ENCODE data around the gene BMPR2.
"Not testable (repeated sequence)": the region's sequence is repeated elsewhere in the genome, so short reads cannot be mapped to it uniquely, and the experiment has no call there.

Gene BMPR2

DNA sequence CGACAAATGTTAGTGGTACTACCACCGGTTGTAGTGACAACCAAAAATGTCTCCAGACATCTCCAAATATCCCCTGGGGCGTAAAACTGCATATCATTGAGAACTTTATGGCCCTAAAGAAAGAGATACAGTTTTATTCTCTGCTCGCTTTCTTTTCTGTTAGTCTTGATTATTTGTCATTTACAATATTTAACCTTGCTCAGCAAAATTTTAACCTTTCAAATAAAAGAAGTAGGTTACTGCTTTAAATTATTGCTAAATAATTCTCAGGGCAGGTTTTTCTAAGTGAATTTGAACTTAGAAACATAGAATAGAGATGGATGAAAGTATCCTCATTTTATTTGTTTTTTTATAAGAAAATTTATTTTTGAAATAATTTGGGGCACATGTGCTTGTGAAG is 67.9 kb downstream of the BMPR2 start:
- DNase-seq (ENCODE audit: extremely low read depth in 1 of 2, low read depth in 1 of 2), result no peak

DNA sequence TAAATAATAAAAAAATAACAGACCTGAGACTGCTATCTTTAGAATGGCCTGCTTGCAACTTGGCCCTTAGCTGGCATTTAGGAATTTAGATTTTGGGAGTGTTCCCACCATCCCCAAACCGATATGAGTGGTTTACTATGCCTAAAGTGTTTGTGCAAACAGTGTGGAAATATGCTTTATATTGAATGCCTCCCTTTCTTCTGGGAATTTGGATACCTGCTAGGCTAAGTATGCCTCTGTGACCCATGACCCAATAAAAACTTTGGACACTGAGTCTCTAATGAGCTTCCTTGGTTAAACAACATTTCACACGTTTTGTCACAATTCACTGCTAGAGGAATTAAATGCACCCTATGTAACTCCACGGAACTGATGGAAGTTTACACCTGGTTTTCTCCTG is 73.2 kb downstream of the BMPR2 start:
- DNase-seq (ENCODE audit: extremely low read depth in 1 of 2, low read depth in 1 of 2), result no peak

DNA sequence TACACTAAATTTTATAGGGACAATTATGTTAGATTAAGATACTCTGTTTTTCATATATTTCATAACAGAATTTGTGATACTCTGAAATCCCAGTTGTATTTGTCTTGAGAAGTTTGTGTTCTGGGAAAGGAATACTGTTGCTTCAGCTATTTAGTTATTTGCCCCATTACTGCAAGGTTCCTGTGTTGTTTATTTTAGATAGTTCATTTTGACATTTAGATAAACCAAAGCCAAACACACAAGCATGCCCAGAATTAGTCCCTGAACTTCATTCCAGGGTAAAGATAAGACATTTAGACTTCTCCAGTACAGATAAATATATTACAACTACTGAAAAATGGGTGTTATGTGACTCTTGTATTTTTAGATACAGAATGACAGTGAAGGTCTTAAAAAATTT is 74.7 kb downstream of the BMPR2 start:
- no peak for DNase-seq (ENCODE audit: extremely low read depth in 1 of 2, low read depth in 1 of 2)

DNA sequence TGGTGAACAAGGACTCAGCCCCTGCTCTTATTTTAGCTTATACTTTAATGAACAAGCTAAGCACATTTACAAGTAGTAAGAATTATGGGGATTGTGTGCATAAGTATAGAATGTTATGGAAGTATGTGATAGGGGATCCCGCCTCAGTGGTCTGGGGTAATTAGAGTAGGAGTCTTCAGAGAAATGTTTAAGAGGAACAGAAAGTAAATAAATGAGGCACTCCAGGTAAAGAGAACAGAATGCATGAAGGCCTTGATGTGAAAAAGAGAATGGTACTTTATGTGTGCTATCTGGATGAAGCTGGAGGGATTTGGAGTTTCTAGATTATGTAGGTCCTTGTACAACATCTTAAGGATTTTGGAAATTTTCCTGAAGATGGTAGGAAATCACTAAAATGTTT is 76.6 kb downstream of the BMPR2 start:
- no peak for DNase-seq (ENCODE audit: extremely low read depth in 1 of 2, low read depth in 1 of 2)

DNA sequence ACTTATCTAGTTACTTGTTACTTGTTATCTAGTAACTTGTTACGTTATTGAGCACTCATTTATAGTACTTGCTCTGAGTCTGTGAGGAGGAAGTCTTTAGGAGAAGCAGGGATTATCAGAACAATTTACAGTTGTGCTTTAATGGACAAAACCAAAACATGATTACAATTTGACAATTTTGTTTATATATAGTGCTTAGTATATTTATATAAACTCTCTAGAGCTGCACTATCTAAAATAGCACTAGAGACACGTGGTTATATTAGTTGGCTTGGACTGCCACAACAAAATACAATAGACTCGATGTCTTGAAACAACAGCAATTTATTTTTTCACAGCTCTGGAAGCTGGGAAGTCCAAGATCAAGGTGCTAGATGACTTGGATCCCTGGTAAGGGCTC is 78.4 kb downstream of the BMPR2 start:
- no peak for DNase-seq (ENCODE audit: extremely low read depth in 1 of 2, low read depth in 1 of 2)

DNA sequence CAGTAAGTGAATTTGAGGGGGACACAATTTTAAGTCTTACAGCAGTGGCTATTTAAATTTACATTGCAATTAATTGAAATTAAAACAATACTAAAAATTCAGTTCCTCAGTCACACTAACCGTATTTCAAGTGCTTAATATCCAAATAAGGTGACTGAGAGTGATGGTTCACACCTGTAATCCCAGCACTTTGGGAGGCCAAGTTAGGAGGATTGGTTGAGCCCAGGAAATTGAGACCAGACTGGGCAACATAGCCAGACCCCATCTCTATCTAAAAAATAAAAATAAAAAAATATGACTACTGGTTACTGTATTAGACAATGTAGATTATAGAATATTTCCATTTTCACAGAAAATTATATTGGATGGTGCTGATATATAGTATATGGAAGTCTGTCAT is 79.0 kb downstream of the BMPR2 start:
- DNase-seq (ENCODE audit: extremely low read depth in 1 of 2, low read depth in 1 of 2), result no peak

DNA sequence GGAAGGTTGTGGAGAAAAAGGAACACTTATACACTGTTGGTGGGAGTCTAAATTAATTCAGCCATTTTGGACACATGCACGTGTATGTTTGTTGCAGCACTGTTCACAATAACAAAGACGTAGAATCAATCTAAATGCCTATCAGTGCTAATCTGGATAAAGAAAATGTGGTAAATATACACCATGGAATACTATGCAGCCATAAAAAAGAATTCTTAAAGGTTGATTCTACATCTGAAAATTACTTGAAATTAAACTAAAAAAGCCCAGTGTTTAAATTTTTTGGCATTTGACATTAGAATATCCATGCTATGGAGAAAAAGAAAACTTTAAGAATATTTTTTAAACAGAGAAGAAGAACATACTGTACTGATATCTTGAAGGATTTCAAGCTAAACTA is 84.0 kb downstream of the BMPR2 start:
- DNase-seq (ENCODE audit: extremely low read depth in 1 of 2, low read depth in 1 of 2), result no peak

DNA sequence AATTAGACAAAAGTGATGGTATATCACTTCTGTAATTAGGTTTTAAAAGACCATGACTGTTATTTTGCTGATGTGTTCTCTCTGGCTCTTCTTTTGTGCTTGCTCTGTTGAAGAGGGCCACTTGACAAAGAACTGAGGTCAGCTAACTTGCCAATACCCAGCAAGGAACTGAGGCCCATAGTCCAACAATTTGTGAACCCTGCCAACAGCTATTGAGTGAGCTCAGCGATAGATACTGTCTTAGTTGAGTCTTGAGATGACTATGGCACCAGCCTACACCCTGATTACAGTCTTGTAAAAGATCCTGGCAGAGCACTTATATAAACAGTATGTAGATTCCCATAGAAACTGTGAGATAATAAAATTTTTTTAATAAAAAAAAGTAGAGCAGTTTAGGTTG is 103.0 kb downstream of the BMPR2 start:
- no peak for DNase-seq (ENCODE audit: extremely low read depth in 1 of 2, low read depth in 1 of 2)

DNA sequence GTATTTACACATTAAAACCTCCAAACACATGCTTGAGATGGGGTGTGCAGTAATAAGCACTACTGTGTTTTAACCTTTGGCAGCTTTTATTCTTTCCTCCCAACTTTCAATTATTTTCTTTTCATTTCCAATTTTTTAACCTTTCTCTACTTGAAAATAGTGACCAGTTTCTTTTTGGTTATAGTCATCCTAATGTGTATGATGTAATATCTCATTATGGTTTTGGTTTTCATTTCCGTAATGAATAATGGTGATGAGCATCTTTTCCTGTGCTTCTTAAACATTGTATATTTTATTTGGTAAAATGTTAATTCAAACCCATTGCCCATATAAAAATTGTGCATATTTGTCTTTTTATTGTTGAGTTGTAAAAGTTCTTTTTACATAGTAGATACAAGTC is 103.5 kb downstream of the BMPR2 start:
- DNase-seq (ENCODE audit: extremely low read depth in 1 of 2, low read depth in 1 of 2), result no peak

DNA sequence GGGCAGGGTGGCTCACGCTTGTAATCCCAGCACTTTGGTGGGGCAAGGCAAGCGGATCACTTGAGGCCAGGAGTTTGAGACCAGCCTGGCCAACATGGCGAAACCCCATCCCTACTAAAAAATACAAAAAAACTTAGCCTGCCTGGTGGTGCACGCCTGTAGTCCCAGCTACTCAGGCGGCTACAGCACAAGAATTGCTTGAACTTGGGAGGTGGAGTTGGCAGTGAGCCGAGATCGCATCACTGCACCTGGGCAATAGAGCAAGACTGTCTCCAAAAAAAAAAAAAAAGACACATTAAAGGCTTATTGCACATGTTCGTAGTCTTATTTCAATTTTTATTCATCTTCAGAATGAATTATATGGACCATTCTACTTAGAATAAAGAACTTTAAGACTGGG is 110.2 kb downstream of the BMPR2 start:
- no peak for DNase-seq (ENCODE audit: extremely low read depth in 1 of 2, low read depth in 1 of 2)

DNA sequence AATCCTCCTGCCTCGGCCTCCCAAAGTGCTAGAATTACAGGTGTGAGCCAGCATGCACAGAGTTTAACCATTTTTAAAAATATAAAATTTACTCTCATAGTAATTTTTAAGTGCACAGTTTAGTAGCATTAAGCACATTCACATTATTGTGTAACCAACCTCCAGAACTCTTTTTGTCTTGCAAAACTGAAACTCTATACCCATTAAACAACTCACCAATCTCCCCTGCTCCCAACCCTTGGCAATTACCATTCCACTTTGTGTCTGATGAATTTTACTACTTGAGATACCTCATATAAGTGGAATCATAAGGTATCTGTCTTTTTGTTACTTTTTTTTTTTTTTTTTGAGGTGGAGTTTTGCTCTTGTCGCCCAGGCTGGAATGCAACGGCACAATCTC is 112.5 kb downstream of the BMPR2 start:
- DNase-seq (ENCODE audit: extremely low read depth in 1 of 2, low read depth in 1 of 2), result no peak

DNA sequence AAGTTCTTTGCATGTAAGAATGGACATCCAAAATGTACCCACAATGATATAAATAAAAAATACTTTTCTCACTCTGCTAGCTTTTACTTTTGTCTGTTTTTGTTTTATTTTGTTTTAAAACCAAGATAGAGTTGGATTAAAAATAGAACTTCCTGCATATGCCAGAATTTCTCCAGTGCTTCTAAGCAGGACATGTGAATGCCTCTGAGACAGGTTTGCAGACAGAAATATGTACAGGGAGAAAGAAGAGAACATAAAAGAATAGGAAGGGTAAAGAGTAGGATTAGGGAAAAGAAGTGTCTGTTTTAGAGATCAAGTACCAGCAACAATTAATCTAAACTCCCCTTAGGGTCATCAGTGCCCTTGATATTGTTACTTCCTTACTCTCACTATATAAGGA is 114.4 kb downstream of the BMPR2 start:
- DNase-seq (ENCODE audit: extremely low read depth in 1 of 2, low read depth in 1 of 2), result no peak

DNA sequence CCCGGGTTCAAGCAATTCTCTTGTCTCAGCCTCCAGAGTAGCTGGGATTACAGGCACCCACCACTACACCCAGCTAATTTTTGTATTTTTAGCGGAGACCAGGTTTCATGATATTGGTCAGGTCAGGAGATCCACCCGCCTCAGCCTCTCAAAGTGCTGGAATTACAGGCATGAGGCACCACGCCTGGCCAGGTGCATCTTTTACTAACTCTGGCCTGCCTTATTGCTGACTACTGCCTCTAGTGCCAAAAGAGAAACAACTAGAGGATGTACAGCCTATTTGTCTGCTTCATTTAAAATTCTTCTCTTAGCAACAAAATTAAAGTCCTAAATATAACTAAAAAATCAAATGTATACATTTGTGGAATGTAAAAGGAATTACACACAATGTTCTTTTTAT is 115.4 kb downstream of the BMPR2 start:
- DNase-seq (ENCODE audit: extremely low read depth in 1 of 2, low read depth in 1 of 2), result no peak

DNA sequence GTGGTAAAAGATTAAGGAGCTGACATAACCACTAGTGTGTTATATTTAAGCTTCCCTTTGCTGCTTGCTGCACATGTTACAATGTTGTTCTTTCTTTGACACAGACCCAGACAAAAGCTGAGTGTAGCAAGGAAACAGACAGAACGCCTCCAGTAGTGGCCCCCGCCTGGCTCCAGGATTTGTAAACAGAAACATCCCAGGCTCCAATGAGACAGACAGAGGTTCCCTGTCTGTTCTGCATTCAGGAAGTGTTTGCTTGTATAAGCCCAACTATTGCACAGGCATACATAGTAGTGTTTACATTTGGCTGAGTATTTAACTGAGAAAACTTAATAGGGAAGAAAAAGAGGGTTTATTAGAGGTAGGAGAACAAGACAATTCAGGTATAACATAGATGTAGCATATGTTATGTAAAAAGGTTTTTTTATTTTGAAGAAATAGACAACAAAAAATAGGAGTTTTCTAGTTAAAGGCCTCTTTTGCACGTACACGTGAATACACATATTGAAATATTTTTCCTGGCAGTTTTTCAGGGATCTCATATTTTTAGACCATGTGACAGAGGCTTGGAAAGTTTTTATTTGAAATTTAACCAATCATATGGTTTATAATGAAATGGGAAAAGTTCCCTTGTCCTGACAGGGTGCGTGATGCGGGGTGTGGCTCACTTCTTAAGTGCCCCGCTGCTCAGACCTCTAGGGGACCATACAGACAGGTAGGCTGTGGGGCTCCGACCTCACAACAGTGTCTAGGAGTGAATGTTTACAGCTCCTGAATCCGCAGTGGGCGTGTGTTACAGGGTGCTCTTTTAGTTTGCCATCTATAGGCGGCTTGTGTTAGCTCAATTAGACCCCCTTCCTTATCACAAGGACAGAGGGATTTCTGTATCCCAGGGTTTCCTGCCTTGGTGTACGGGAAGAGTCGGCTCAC is 118.4 kb downstream of the BMPR2 start:
- no peak for DNase-seq (ENCODE audit: extremely low read depth in 1 of 2, low read depth in 1 of 2)

DNA sequence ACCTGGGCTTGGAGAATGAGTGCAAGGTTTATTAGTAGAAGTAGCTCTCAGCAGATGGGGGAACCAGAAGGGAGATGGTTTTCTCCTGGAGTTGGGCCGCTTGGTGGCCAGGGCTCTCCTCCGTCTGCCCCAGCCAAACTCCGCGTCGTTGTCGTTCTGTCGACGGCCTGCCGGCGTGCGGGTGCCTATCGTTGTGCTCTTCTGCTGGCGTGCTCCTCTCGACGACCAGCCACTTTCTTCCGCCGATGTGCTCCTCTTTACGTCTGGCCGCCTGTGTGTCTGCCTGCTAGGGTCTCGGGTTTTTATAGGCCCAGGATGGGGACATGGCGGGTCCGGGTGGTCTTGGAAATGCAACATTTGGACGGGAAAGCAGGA is 119.1 kb downstream of the BMPR2 start:
- DNase-seq (ENCODE audit: extremely low read depth in 1 of 2, low read depth in 1 of 2), result no peak

DNA sequence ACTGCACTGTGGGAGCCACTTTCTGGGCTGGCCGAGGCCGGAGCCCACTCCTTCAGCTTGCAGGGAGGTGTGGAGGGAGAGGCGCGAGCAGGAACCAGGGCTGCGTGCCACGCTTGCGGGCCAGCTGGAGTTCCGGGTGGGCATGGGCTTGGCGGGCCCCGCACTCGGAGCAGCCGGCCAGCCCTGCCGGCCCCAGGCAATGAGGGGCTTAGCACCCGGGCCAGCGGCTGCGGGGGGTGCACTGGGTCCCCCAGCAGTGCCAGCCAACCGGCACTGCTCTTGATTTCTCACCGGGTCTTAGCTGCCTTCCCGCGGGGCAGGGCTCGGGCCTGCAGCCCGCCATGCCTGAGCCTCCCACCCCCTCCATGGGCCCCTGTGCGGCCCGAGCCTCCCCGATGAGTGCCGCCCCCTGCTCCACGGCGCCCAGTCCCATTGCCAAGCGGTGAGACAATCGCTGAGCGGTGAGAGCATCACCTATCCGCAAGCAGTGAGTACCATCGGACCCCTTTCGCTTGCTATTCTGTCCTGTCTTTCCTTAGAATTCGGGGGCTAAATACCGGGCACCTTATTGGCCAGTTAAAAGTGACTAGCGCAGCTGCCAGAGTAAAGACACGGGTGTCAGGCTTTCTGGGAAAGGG is 120.8 kb downstream of the BMPR2 start:
- not testable (repeated sequence) for DNase-seq (ENCODE audit: extremely low read depth in 1 of 2, low read depth in 1 of 2)

DNA sequence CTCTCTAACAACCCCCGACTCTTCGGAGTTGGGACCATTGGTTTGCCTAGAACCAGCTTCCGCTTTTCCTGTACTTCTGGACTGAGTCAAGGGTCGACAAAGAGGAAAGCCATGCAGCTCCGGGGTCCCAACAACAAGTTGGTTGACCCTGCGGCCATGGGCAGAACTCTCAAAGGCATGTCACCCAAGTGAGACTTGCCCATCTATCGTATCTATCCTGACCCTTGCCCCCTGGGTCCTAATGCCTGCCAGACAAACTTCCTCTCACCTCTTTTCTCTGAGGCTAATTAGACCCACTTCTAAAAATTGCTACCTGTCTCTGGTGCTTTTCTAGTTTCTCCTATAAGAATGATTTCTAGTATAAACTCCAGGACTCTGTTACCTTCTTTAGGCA is 121.3 kb downstream of the BMPR2 start:
- not testable (repeated sequence) for DNase-seq (ENCODE audit: extremely low read depth in 1 of 2, low read depth in 1 of 2)

DNA sequence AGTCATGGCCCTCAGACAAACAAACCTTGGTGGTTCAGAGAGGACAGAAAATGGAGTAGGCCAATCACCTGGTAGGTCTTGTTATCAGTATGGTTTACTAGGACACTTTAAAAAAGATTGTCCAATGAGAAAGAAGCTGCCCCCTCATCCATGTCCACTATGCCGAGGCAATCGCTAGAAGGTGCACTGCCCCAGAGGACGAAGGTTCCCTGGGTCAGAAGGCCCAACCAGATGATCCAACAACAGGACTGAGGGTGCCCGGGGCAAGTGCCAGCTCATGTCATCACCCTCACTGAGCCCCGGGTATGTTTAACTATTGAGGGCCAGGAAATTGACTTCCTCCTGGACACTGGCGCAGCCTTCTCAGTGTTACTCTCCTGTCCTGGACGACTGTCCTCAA is 123.7 kb downstream of the BMPR2 start:
- not testable (repeated sequence) for DNase-seq (ENCODE audit: extremely low read depth in 1 of 2, low read depth in 1 of 2)

DNA sequence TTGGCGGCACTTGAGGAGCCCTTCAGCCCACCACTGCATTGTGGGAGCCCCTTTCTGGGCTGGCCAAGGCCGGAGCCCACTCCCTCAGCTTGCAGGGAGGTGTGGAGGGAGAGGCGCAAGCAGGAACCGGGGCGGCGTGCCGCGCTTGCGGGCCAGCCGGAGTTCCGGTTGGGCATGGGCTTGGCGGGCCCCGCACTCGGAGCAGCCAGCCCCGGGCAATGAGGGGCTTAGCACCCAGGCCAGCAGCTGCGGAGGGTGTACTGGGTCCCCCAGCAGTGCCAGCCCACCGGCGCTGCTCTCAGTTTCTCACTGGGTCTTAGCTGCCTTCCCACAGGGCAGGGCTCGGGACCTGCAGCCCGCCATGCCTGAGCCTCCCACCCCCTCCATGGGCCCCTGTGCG is 127.1 kb downstream of the BMPR2 start:
- not testable (repeated sequence) for DNase-seq (ENCODE audit: extremely low read depth in 1 of 2, low read depth in 1 of 2)

DNA sequence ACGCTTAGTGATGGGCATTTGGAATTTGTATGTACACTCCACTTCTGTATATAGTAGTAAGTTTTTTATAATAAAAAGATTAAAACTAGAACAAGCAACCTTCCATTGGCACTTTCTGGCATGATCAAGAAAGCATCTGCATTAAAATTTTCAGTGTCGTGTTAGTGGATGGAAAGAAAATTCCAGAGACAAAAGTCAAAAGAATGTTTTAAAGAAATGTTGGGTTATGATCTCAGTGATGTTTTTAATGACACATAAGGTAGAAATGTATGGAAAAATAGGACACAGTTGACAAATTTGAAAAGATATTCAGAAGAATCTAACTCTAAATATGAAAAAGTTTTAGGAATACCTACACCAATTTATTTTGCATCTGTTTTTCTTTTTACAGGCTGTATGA is 132.6 kb downstream of the BMPR2 start:
- DNase-seq (ENCODE audit: extremely low read depth in 1 of 2, low read depth in 1 of 2), result no peak

DNA sequence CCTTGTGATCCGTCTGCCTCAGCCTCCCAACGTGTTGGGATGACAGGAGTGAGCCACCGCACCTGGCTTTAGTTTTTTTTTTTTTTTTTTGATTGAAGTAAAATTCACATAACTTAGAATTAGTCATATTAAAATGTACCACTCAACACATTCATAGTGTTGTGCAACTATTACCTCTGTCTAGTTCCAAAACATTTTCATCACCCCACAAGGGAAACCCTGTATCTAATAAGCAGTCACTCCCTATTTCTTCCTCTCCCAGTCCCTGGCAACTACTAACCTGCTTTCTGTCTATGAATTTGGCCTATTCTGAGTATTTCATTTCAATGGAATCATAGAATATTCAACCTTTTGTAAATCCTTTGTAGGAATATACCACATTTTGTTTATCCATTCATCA is 134.8 kb downstream of the BMPR2 start:
- DNase-seq (ENCODE audit: extremely low read depth in 1 of 2, low read depth in 1 of 2), result no peak

DNA sequence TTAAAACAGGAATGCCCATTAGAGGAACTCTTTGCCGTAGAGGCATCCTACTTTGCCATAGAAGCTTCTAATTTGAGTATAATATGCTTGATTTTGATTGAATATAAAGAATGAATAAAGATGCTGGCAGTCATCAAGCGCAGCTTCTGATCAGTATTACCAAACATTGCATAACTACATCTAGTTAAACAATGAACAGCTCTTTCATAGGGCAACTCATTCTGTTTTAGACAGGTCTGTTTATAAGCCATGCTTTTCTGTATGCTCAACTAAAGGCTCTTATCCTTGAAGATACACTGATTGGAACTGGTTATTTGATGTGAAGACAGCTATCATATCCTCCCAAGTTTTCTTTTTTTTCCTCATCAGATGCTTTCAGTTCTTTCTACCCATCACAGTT is 136.0 kb downstream of the BMPR2 start:
- no peak for DNase-seq (ENCODE audit: extremely low read depth in 1 of 2, low read depth in 1 of 2)

DNA sequence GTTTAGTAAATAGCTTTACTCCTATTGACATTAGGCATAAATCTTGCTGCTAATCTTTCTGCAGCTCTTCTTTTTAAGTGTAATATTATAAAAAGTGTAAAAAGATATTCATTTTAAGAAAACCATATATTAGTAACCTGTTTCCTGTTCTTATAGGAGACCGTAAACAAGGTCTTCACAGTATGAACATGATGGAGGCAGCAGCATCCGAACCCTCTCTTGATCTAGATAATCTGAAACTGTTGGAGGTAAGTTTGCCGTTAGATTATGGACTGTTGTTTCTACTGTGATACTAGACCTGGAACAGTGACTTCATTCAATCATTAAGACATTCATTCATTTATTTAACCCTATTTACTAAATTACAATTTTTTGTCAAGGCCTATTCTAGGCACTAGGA is 138.6 kb downstream of the BMPR2 start:
- no peak for DNase-seq (ENCODE audit: extremely low read depth in 1 of 2, low read depth in 1 of 2)

All from stimulated activated CD8-positive, alpha-beta memory T cell treated with anti-CD3 and anti-CD28 coated beads, Interleukin-7, amount 100 ng/mL, for 48 hours (primary cell).